Neuronal stem cell (in vitro differentiated cells): Measurements from ENCODE around the gene CDC34.
A peak's percentile ranks its signal among the peaks of the same experiment; 100 is the strongest.

Experiments used
- DNase-seq: peaks from one replicate; pipeline ENCODE4 v3.0.0-alpha.2; 2013; ENCODE audit warnings: low spot score
- H2AFZ ChIP-seq: one replicate; pipeline ENCODE4 v1.6.1; 2013; ENCODE audit warnings: mild to moderate bottlenecking, low read length, inconsistent platforms
- H2AK5ac ChIP-seq: 2 replicates; pipeline ENCODE4 v1.6.1; 2013; ENCODE audit warnings: low read depth, mild to moderate bottlenecking, inconsistent platforms, low read length, moderate library complexity, mixed read lengths
- H2BK120ac ChIP-seq: 2 replicates; pipeline ENCODE4 v1.6.1; 2013; ENCODE audit warnings: low read depth, mild to moderate bottlenecking, inconsistent platforms, low read length, moderate library complexity, mixed read lengths
- H2BK12ac ChIP-seq: one replicate; pipeline ENCODE4 v1.6.1; 2013; ENCODE audit warnings: low read length, inconsistent platforms
- H2BK15ac ChIP-seq: 2 replicates; pipeline ENCODE4 v1.6.1; 2013; ENCODE audit warnings: mild to moderate bottlenecking, low read length, inconsistent platforms, mixed read lengths
- H2BK5ac ChIP-seq: one replicate; pipeline ENCODE4 v1.6.1; 2013; ENCODE audit warnings: inconsistent platforms, mild to moderate bottlenecking, low read length, moderate library complexity
- H3K14ac ChIP-seq: one replicate; pipeline ENCODE4 v1.6.1; 2013; ENCODE audit warnings: low read length, inconsistent platforms
- H3K18ac ChIP-seq: 2 replicates; pipeline ENCODE4 v1.6.1; 2013; ENCODE audit warnings: low read length, inconsistent platforms
- H3K23ac ChIP-seq: 2 replicates; pipeline ENCODE4 v1.6.1; 2013; ENCODE audit warnings: low read depth, mild to moderate bottlenecking, mixed read lengths, low read length, inconsistent platforms; ENCODE audit not compliant: poor library complexity
- H3K27ac ChIP-seq: replicated peaks from 3 replicates; pipeline ENCODE4 v1.5.1; 2013; ENCODE audit warnings: low read length, inconsistent platforms
- H3K27me3 ChIP-seq, 3 experiments: 2 replicates each; pipeline ENCODE4 v1.6.1; 2013; ENCODE audit warnings: low read length in 3 of 3, mild to moderate bottlenecking in 2 of 3, inconsistent platforms in 1 of 3, low read depth in 1 of 3, mixed read lengths in 1 of 3, moderate library complexity in 1 of 3; ENCODE audit not compliant: control insufficient read depth in 3 of 3, insufficient read depth in 3 of 3
- H3K36me3 ChIP-seq, 2 donors: replicated peaks in 1 of 2; 2 replicates each; pipeline ENCODE4 v1.6.1; 2013; ENCODE audit warnings: low read length in 2 of 2; ENCODE audit not compliant: control insufficient read depth in 2 of 2, insufficient read depth in 2 of 2
- H3K4ac ChIP-seq: 2 replicates; pipeline ENCODE4 v1.6.1; 2013; ENCODE audit warnings: inconsistent platforms, mild to moderate bottlenecking, low read length, moderate library complexity
- H3K4me1 ChIP-seq, 2 donors: 1 replicate in 1 of 2; 2 replicates in 1 of 2; pipeline ENCODE4 v1.6.1; 2013; ENCODE audit warnings: low read length in 2 of 2, low read depth in 1 of 2; ENCODE audit not compliant: control insufficient read depth in 2 of 2, insufficient read depth in 1 of 2
- H3K4me2 ChIP-seq: one replicate; pipeline ENCODE4 v1.6.1; 2013; ENCODE audit warnings: mild to moderate bottlenecking, low read length, inconsistent platforms; ENCODE audit not compliant: insufficient read depth, poor library complexity, severe bottlenecking
- H3K4me3 ChIP-seq, 2 donors: 2 replicates each; pipeline ENCODE4 v1.5.1; 2013; ENCODE audit warnings: low read length in 2 of 2, mild to moderate bottlenecking in 2 of 2, inconsistent platforms in 1 of 2, moderate library complexity in 1 of 2
- H3K79me1 ChIP-seq: one replicate; pipeline ENCODE4 v1.6.1; 2013; ENCODE audit warnings: low read depth, mild to moderate bottlenecking, inconsistent platforms, low read length, moderate library complexity
- H3K9ac ChIP-seq: one replicate; pipeline ENCODE4 v1.6.1; 2013; ENCODE audit warnings: mild to moderate bottlenecking, low read depth, low read length, inconsistent platforms; ENCODE audit not compliant: poor library complexity
- H3K9me3 ChIP-seq, 2 donors: replicated peaks in 1 of 2; 2 replicates each; pipeline versions ENCODE3 to v1.6.1; 2013; ENCODE audit warnings: low read length in 2 of 2, mild to moderate bottlenecking in 2 of 2, inconsistent platforms in 1 of 2, low read depth in 1 of 2, mixed read lengths in 1 of 2, moderate library complexity in 1 of 2; ENCODE audit not compliant: control insufficient read depth in 2 of 2, insufficient read depth in 1 of 2
- H4K8ac ChIP-seq: one replicate; pipeline ENCODE4 v1.6.1; 2013; ENCODE audit warnings: low read depth, mild to moderate bottlenecking, inconsistent platforms, low read length, moderate library complexity
- H4K91ac ChIP-seq: one replicate; pipeline ENCODE4 v1.6.1; 2013; ENCODE audit warnings: low read length, low read depth, mild to moderate bottlenecking, inconsistent platforms; ENCODE audit not compliant: poor library complexity
- WGBS, 2 donors: extraction: QIAGEN DNeasy Blood & Tissue Kit; methylation state at CpG; one replicate each; pipeline ENCODE4 v1.1.7; 2013; ENCODE audit warnings: missing lambda C conversion rate in 2 of 2, mixed read lengths in 1 of 2; ENCODE audit not compliant: insufficient read length in 2 of 2, insufficient replicate concordance in 1 of 2; ENCODE audit errors: extremely low coverage in 2 of 2; 5-methylcytosine and 5-hydroxymethylcytosine counted together

The CDC34 gene

GRCh38 chr19:504616-505015, 26.9 kb upstream of the CDC34 start:
- Histone ChIP-seq H2BK120ac (no peak overlapping the region), H3K4me1 (peaks cover 5 to 8% of the 10 kb centered on the region in 2 donors), H3K9ac (no peak overlapping the region), H2BK15ac (no peak overlapping the region), H3K36me3 (peaks cover 2 to 7% of the 10 kb centered on the region in 2 donors), H3K79me1 (peaks cover 2% of the 10 kb centered on the region), H4K91ac (no peak overlapping the region), H3K14ac (no peak overlapping the region), H2BK12ac (peak overlapping the region; percentile 41), H3K9me3 (peaks cover 0 to 5% of the 10 kb centered on the region in 2 donors), H3K18ac (peak overlapping the region; percentile 38), H3K27ac (no peak overlapping the region), H3K4me3 (no peak overlapping the region), H3K4ac (no peak overlapping the region), H4K8ac (peak overlapping the region; percentile 3), H3K23ac (peak overlapping the region; percentile 20), H2BK5ac (peak overlapping the region; percentile 66), H2AFZ (no peak overlapping the region), H3K27me3 (peaks cover 0 to 4% (median 3%) of the 10 kb centered on the region in 3 experiments), H3K4me2 (no peak overlapping the region), H2AK5ac (peak overlapping the region; percentile 81)
- WGBS, 2 donors, result no CpG with 5 or more reads among the region's 14 CpGs
- DNase-seq, result no peak

DNA sequence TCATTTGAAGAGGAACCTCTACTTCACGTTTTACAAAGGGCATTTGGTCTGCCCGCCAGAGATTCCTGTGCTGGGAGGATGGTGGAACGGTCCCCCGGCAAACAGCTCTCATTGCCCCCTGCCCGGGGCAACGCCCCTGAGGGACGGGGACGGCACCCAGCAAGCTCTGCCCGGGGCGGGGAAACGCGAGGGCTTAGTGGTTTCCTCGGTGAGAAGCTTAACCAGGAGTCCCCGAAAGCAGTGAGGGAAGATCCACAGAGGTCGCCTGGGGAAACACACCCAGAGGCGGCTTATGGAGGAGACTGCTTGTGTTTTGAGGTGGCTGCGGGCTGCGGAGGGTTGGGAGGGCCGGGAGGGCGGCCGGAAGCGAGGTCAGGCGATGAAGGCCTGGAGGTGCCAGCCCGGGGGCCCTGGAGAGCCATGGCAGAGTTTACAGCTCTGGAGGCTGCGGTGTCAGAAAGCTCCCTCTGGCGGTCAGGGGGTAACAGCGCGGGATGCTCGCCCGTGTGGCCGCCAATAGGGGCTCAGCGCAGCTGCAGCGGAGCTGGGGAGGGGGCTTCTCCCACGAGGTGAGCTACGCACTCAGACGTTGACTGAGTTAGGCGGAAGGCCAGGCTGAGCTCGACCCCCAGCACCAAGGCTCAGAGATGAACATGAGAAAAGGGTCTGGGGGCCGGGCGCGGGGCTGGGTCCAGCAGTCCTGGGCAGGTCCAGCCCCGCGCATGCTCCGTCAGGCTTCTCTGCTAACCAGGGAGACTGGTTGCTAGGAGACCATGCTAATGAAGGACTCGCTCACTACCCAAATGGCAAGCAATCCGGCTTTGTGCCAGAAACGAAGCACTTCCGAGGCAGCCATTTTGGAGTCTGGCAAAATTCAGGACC, 24.9 kb upstream of the CDC34 start:
- Histone ChIP-seq H3K4me2 (peak overlapping the region; percentile 71), H3K27me3 (no peaks in the 10 kb centered on the region), H3K4me1 (peaks cover 13 to 19% of the 10 kb centered on the region in 2 donors), H3K23ac (peak overlapping the region; percentile 81), H3K14ac (no peak overlapping the region), H2AK5ac (no peak overlapping the region), H2BK120ac (peak overlapping the region; percentile 35), H3K9me3 (peaks cover 0 to 5% of the 10 kb centered on the region in 2 donors), H3K79me1 (peaks cover 2% of the 10 kb centered on the region), H2AFZ (peak overlapping the region; percentile 84), H2BK12ac (no peak overlapping the region), H4K8ac (peak overlapping the region; percentile 58), H3K9ac (peak overlapping the region; percentile 82), H2BK5ac (peak overlapping the region; percentile 76), H4K91ac (no peak overlapping the region), H3K18ac (peak overlapping the region; percentile 99), H3K27ac (peak overlapping the region; percentile 97), H3K4me3 (peak overlapping the region; percentile 78 to 94), H3K4ac (no peak overlapping the region), H3K36me3 (peaks cover 2 to 9% of the 10 kb centered on the region in 2 donors), H2BK15ac (no peak overlapping the region)
- no peak for DNase-seq
- no CpG with 5 or more reads among the region's 48 CpGs for WGBS, 2 donors

GRCh38 chr19:507286-508203, 24.0 kb upstream of the CDC34 start, which contains the start of gene TPGS1:
Gene TPGS1 (plus strand): TSS chr19:507497. CDS start chr19:507507, 10 bp downstream.
- Histone ChIP-seq H4K8ac (peak within 1 kb of the TSS; percentile 89), H2AFZ (peak within 1 kb of the TSS; percentile 84), H3K9me3 (peaks cover 0 to 4% of the 10 kb centered on the region in 2 donors), H2BK120ac (peak within 1 kb of the TSS; percentile 58), H4K91ac (no peak within 1 kb of the TSS), H3K36me3 (peaks cover 2 to 9% of the 10 kb centered on the region in 2 donors), H3K9ac (peak within 1 kb of the TSS; percentile 96), H3K23ac (peak within 1 kb of the TSS; percentile 85), H3K4ac (peak within 1 kb of the TSS; percentile 55), H2AK5ac (peak within 1 kb of the TSS; percentile 85), H3K79me1 (peaks cover 2% of the 10 kb centered on the region), H2BK12ac (peak within 1 kb of the TSS; percentile 73), H3K4me1 (peaks cover 16 to 19% of the 10 kb centered on the region in 2 donors), H3K4me3 (peak within 1 kb of the TSS; percentile 78 to 94), H2BK5ac (peak within 1 kb of the TSS; percentile 76), H2BK15ac (peak within 1 kb of the TSS; percentile 88), H3K4me2 (peak within 1 kb of the TSS; percentile 71), H3K18ac (peak within 1 kb of the TSS; percentile 99), H3K14ac (no peak within 1 kb of the TSS), H3K27ac (peak within 1 kb of the TSS; percentile 97), H3K27me3 (no peaks in the 10 kb centered on the region)
- DNase-seq, result peak; percentile 99
- no CpG with 5 or more reads among the region's 81 CpGs for WGBS, 2 donors
